DOHH2 (cell line): ENCODE measurements around the gene ALOX5AP.

Experiments
- CTCF ChIP-seq: fragments of 200-600 bp; sonication (generic); IDR thresholded peaks from one replicate; pipeline ENCODE4 v1.5.1; 2014; ENCODE audit warnings: antibody characterized with exemption, mild to moderate bottlenecking, low read depth, low read length; ENCODE audit not compliant: poor library complexity, severe bottlenecking
- EZH2phosphoT487 ChIP-seq: fragments of 200-600 bp; sonication (generic); IDR thresholded peaks from 2 replicates; pipeline ENCODE4 v1.6.1; 2017; ENCODE audit warnings: borderline replicate concordance, mild to moderate bottlenecking, antibody characterized with exemption, low read length, moderate library complexity, mixed read lengths

GRCh38 chr13:30734439-30734838, 904 bp upstream of the ALOX5AP start:
- TF ChIP-seq CTCF (no peak), EZH2phosphoT487 (no peak)
